H9 (cell line): ENCODE measurements around the gene ZCCHC7. TPM values are rescaled to one million over a fixed set of nuclear protein-coding genes. Genes with fewer than 3 reads are reported as not detected.

Source experiments
- DNase-seq: peaks from one replicate; pipeline ENCODE4 v3.0.0-alpha.2; 2017
- H2AFZ ChIP-seq: one replicate; pipeline ENCODE4 v1.6.1; 2013; ENCODE audit warnings: mild to moderate bottlenecking, low read length, control low read depth, moderate library complexity
- H2AK5ac ChIP-seq: 2 replicates; pipeline ENCODE4 v1.6.1; 2013; ENCODE audit warnings: low read length, control low read depth, mixed read lengths; ENCODE audit not compliant: insufficient read length
- H2BK120ac ChIP-seq: one replicate; pipeline ENCODE4 v1.6.1; 2013; ENCODE audit warnings: low read depth, mild to moderate bottlenecking, low read length, control low read depth, inconsistent platforms; ENCODE audit not compliant: poor library complexity, severe bottlenecking
- H2BK12ac ChIP-seq: 2 replicates; pipeline ENCODE4 v1.6.1; 2013; ENCODE audit warnings: low read length, control low read depth, mixed read lengths, low read depth; ENCODE audit not compliant: insufficient read length
- H2BK15ac ChIP-seq: 2 replicates; pipeline ENCODE4 v1.6.1; 2013; ENCODE audit warnings: low read depth, low read length, control low read depth
- H2BK20ac ChIP-seq: one replicate; pipeline ENCODE4 v1.6.1; 2013; ENCODE audit warnings: low read depth, mild to moderate bottlenecking, low read length, control low read depth, inconsistent platforms; ENCODE audit not compliant: poor library complexity, severe bottlenecking
- H2BK5ac ChIP-seq: 2 replicates; pipeline ENCODE4 v1.6.1; 2013; ENCODE audit warnings: low read length, control low read depth, mixed read lengths; ENCODE audit not compliant: insufficient read length
- H3K14ac ChIP-seq: 2 replicates; pipeline ENCODE4 v1.6.1; 2013; ENCODE audit warnings: low read length, control low read depth; ENCODE audit not compliant: insufficient read depth
- H3K18ac ChIP-seq: 2 replicates; pipeline ENCODE4 v1.6.1; 2013; ENCODE audit warnings: low read depth, mild to moderate bottlenecking, mixed read lengths, low read length, control low read depth; ENCODE audit not compliant: insufficient read length
- H3K23ac ChIP-seq: 2 replicates; pipeline ENCODE4 v1.6.1; 2013; ENCODE audit warnings: low read length, control low read depth, mixed read lengths, low read depth; ENCODE audit not compliant: insufficient read length
- H3K23me2 ChIP-seq: 2 replicates; pipeline ENCODE4 v1.6.1; 2013; ENCODE audit warnings: low read depth, mild to moderate bottlenecking, mixed read lengths, low read length, control low read depth; ENCODE audit not compliant: insufficient read length, poor library complexity, severe bottlenecking
- H3K27ac ChIP-seq: 2 replicates; pipeline ENCODE4 v1.5.1; 2013; ENCODE audit warnings: low read length, control low read depth, mixed read lengths, low read depth; ENCODE audit not compliant: insufficient read length
- H3K27me3 ChIP-seq: 2 replicates; pipeline ENCODE4 v1.6.1; 2013; ENCODE audit warnings: low read length, control low read depth, inconsistent platforms; ENCODE audit not compliant: insufficient read depth
- H3K4ac ChIP-seq: 2 replicates; pipeline ENCODE4 v1.6.1; 2013; ENCODE audit warnings: low read depth, mild to moderate bottlenecking, control low read depth, inconsistent platforms, low read length, moderate library complexity
- H3K4me1 ChIP-seq: 2 replicates; pipeline ENCODE4 v1.6.1; 2013; ENCODE audit warnings: low read length, control low read depth, inconsistent platforms; ENCODE audit not compliant: insufficient read depth
- H3K4me2 ChIP-seq: 2 replicates; pipeline ENCODE4 v1.6.1; 2013; ENCODE audit warnings: low read length, control low read depth, mixed read lengths; ENCODE audit not compliant: insufficient read length, insufficient read depth
- H3K56ac ChIP-seq: 2 replicates; pipeline ENCODE4 v1.6.1; 2013; ENCODE audit warnings: low read depth, mild to moderate bottlenecking, mixed read lengths, low read length, control low read depth; ENCODE audit not compliant: insufficient read length
- H3K79me1 ChIP-seq: 2 replicates; pipeline ENCODE4 v1.6.1; 2013; ENCODE audit warnings: low read depth, mild to moderate bottlenecking, moderate library complexity, low read length, control low read depth, inconsistent platforms; ENCODE audit not compliant: insufficient read depth, poor library complexity, severe bottlenecking
- H3K79me2 ChIP-seq: 2 replicates; pipeline ENCODE4 v1.6.1; 2013; ENCODE audit warnings: low read length, control low read depth, inconsistent platforms; ENCODE audit not compliant: insufficient read depth
- H3K9ac ChIP-seq: 2 replicates; pipeline ENCODE4 v1.6.1; 2013; ENCODE audit warnings: low read length, control low read depth, mixed read lengths; ENCODE audit not compliant: insufficient read length; ENCODE audit errors: extremely low read depth
- H3K9me3 ChIP-seq: one replicate; pipeline ENCODE4 v1.6.1; 2013; ENCODE audit warnings: low read depth, low read length, inconsistent platforms; ENCODE audit not compliant: control insufficient read depth
- H3T11ph ChIP-seq: one replicate; pipeline ENCODE4 v1.6.1; 2013; ENCODE audit warnings: mild to moderate bottlenecking, low read length, control low read depth, inconsistent platforms
- H4K20me1 ChIP-seq: one replicate; pipeline ENCODE4 v1.6.1; 2013; ENCODE audit not compliant: control insufficient read depth, insufficient read length, insufficient read depth
- H4K5ac ChIP-seq: 2 replicates; pipeline ENCODE4 v1.6.1; 2013; ENCODE audit warnings: low read depth, mild to moderate bottlenecking, mixed read lengths, low read length, control low read depth; ENCODE audit not compliant: insufficient read length
- H4K8ac ChIP-seq: replicated peaks from 2 replicates; pipeline ENCODE4 v1.6.1; 2013; ENCODE audit warnings: low read length, control low read depth, mixed read lengths, low read depth; ENCODE audit not compliant: insufficient read length
- H4K91ac ChIP-seq: 2 replicates; pipeline ENCODE4 v1.6.1; 2013; ENCODE audit warnings: low read depth, mild to moderate bottlenecking, moderate library complexity, mixed read lengths, low read length, control low read depth; ENCODE audit not compliant: insufficient read length
- H3K27ac Mint-ChIP-seq, 3 experiments: 2 replicates in 2 of 3; 3 replicates in 1 of 3; pipeline ENCODE4 v1.8.0; 2020 to 2021; ENCODE audit warnings: mixed read lengths in 3 of 3, mild to moderate bottlenecking in 1 of 3, moderate library complexity in 1 of 3
- H3K27me3 Mint-ChIP-seq: 2 replicates; pipeline ENCODE4 v1.8.0; 2021; ENCODE audit warnings: low read depth, mild to moderate bottlenecking, moderate library complexity, mixed read lengths
- H3K36me3 Mint-ChIP-seq, 3 experiments: 2 replicates in 2 of 3; 3 replicates in 1 of 3; pipeline ENCODE4 v1.8.0; 2020 to 2021; ENCODE audit warnings: low read depth in 3 of 3, mixed read lengths in 3 of 3; ENCODE audit not compliant: insufficient read depth in 1 of 3
- H3K4me1 Mint-ChIP-seq, 2 experiments: 2 replicates each; pipeline ENCODE4 v1.8.0; 2020; ENCODE audit warnings: mixed read lengths in 2 of 2
- H3K4me3 Mint-ChIP-seq, 2 experiments: 2 replicates in 1 of 2; 3 replicates in 1 of 2; pipeline ENCODE4 v1.8.0; 2020 to 2021; ENCODE audit warnings: mild to moderate bottlenecking in 2 of 2, mixed read lengths in 2 of 2, moderate library complexity in 1 of 2
- H3K9me3 Mint-ChIP-seq, 2 experiments: 2 replicates in 1 of 2; 3 replicates in 1 of 2; pipeline ENCODE4 v1.8.0; 2020; ENCODE audit warnings: mild to moderate bottlenecking in 2 of 2, mixed read lengths in 2 of 2, moderate library complexity in 1 of 2
- CTCF ChIP-seq: fragments of 200-600 bp; sonication (generic); conservative IDR thresholded peaks from 3 replicates; pipeline ENCODE4 v1.8.0; 2021; ENCODE audit warnings: antibody characterized with exemption, mild to moderate bottlenecking
- WGBS: extraction: QIAGEN DNeasy Blood & Tissue Kit; methylation state at CpG from one replicate; pipeline ENCODE4 v1.1.7; 2013; ENCODE audit warnings: missing lambda C conversion rate, low lambda C conversion rate, mixed read lengths; ENCODE audit not compliant: insufficient read length; ENCODE audit errors: extremely low coverage; 5-methylcytosine and 5-hydroxymethylcytosine counted together
- total RNA-seq: library from RNA; stranded (reverse); gene quantifications from 2 replicates; pipeline ENCODE4 v1.2.1, GENCODE V29; 2021

Gene ZCCHC7
- total RNA-seq, 1 experiment from 2014 or later = 20.3 TPM

DNA sequence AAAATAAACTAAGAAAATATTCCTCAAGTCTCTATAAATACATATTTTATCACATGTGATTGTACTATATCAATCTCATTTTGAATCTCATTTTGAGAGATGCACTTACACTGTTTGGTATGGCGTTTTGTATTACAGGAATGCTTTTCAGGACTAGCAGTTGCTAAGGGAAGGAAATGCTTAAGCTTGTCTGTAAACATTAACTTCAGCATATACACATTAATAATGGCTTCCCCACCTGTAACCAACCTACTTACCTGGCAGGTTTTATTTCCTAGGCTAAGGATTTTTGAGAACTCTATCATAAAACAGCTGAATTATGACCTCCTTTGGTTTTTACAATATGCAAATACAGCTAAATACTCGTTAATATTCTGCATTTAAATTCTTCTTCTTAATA, 161.2 kb downstream of the ZCCHC7 start:
- no peak for DNase-seq
- Histone ChIP-seq H2AK5ac (no peak overlapping the region), H3T11ph (no peak overlapping the region), H4K5ac (no peak overlapping the region), H3K27ac (no peak overlapping the region), H3K79me2 (no peaks in the 10 kb centered on the region), H3K9ac (no peak overlapping the region), H3K14ac (no peak overlapping the region), H2BK120ac (no peak overlapping the region), H3K4me1 (no peaks in the 10 kb centered on the region), H2AFZ (no peak overlapping the region), H3K9me3 (no peaks in the 10 kb centered on the region), H2BK20ac (no peak overlapping the region), H2BK5ac (no peak overlapping the region), H4K8ac (no peak overlapping the region), H3K79me1 (no peaks in the 10 kb centered on the region), H3K27me3 (no peaks in the 10 kb centered on the region), H3K23me2 (no peaks in the 10 kb centered on the region), H3K4me2 (no peak overlapping the region), H3K18ac (no peak overlapping the region), H3K4ac (no peak overlapping the region), H3K56ac (no peak overlapping the region), H2BK15ac (no peak overlapping the region), H2BK12ac (no peak overlapping the region), H3K23ac (no peak overlapping the region), H4K20me1 (no peaks in the 10 kb centered on the region), H4K91ac (no peak overlapping the region)
- no CpG with 5 or more reads among the region's 2 CpGs for WGBS
- TF ChIP-seq CTCF = no peak
- no peak overlapping the region for H3K4me3 Mint-ChIP-seq
- H3K9me3 Mint-ChIP-seq = no peaks in the 10 kb centered on the region
- H3K36me3 Mint-ChIP-seq = no peaks in the 10 kb centered on the region
- no peaks in the 10 kb centered on the region for H3K27me3 Mint-ChIP-seq
- no peak overlapping the region; a peak in 1 of 7 replicates for H3K27ac Mint-ChIP-seq
- H3K4me1 Mint-ChIP-seq = peaks cover 12 to 17% of the 10 kb centered on the region in 2 experiments
